ENCODE results near the gene KLHL1.
"Not testable (repeated sequence)": the region's sequence is repeated elsewhere in the genome, so short reads cannot be mapped to it uniquely, and the experiment has no call there.

KLHL1 gene

GRCh38 chr13:70108356-70109105 is at the start of gene KLHL1:
Gene KLHL1 (minus strand): TSS chr13:70108452. CDS start chr13:70107699, 753 bp downstream.
- Mint-ChIP-seq H3K4me1 (ENCODE audit: low read depth) (no peaks in the 10 kb centered on the region), H3K36me3 (ENCODE audit: low read depth) (no peaks in the 10 kb centered on the region), H3K4me3 (no peak within 1 kb of the TSS), H3K27ac (no peak within 1 kb of the TSS), H3K9me3 (peaks cover 3% of the 10 kb centered on the region), H3K27me3 (peaks cover 5% of the 10 kb centered on the region)

GRCh38 chr13:70142658-70143057 is 34.4 kb upstream of the KLHL1 start:
- H3K4me1 Mint-ChIP-seq (ENCODE audit: low read depth): not testable (repeated sequence)

GRCh38 chr13:70128098-70128497 is 19.8 kb upstream of the KLHL1 start:
- H3K9me3 Mint-ChIP-seq: peaks cover 17% of the 10 kb centered on the region
- H3K36me3 Mint-ChIP-seq (ENCODE audit: low read depth): no peaks in the 10 kb centered on the region
- H3K27me3 Mint-ChIP-seq: no peaks in the 10 kb centered on the region
- H3K27ac Mint-ChIP-seq: no peak overlapping the region
- H3K4me3 Mint-ChIP-seq: no peak overlapping the region
- no peaks in the 10 kb centered on the region for H3K4me1 Mint-ChIP-seq (ENCODE audit: low read depth)

More at GRCh38 chr13:70142658-70143057, 34.4 kb upstream of the KLHL1 start:
- H3K4me3 Mint-ChIP-seq; H3K9me3 Mint-ChIP-seq; H3K27me3 Mint-ChIP-seq; H3K36me3 Mint-ChIP-seq (ENCODE audit: low read depth); H3K27ac Mint-ChIP-seq: not testable (repeated sequence)

DNA sequence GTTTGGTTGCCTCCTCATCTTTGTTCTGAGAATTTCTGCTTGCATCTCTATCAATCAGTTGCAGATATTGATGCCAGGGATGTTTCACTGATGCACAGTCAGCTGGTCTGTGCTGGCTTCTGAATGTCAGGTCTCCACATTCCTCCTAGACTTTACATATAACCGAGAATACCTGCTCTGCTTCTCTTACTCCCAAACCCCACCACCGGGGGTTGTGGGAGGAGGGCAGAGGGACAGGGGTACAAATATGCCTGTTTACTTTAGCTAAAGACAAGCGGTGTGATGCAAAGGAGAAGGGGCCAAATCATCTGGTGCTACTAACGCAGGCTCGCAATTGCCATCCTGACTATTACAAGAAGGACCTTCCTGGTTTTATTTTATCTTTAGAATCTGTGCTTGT is 17.4 kb upstream of the KLHL1 start:
- no peaks in the 10 kb centered on the region for H3K4me1 Mint-ChIP-seq (ENCODE audit: low read depth)
- no peak overlapping the region for H3K4me3 Mint-ChIP-seq
- H3K27me3 Mint-ChIP-seq: no peaks in the 10 kb centered on the region
- peaks cover 9% of the 10 kb centered on the region for H3K9me3 Mint-ChIP-seq
- H3K27ac Mint-ChIP-seq: no peak overlapping the region
- no peaks in the 10 kb centered on the region for H3K36me3 Mint-ChIP-seq (ENCODE audit: low read depth)

DNA sequence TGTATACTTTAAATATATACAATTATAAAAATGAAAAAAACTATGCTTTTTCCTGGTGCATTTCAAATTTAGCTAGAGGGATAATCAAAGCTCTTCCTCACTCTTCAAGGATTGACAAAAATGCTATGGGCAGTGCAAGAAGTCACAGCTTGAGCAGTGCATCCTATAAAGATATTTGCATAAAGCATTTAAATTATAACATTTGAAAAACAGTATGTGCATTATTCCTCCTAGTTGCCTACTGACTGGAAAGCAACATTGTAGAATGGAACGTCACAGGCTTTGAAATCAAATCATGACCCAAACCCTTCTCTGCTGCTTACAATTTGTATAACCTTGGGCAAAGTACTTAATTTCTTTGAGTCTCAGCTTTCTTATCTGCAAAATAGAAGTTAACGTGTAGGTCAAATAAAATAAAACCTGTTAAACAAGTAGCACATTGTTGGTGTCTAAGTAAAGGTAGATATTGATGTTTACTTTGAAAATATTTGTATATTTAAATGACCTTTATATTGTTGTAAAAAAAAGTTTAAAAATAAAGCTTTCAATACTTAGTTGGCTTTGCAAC is 9.2 kb upstream of the KLHL1 start:
- H3K27me3 Mint-ChIP-seq: no peaks in the 10 kb centered on the region
- no peaks in the 10 kb centered on the region for H3K36me3 Mint-ChIP-seq (ENCODE audit: low read depth)
- no peaks in the 10 kb centered on the region for H3K4me1 Mint-ChIP-seq (ENCODE audit: low read depth)

GRCh38 chr13:70107498-70108281 is 562 bp downstream of the KLHL1 start, which contains the start of gene ATXN8OS:
Gene ATXN8OS (plus strand): TSS chr13:70107826.
- H3K27ac Mint-ChIP-seq: no peak within 1 kb of the TSS
- H3K4me1 Mint-ChIP-seq (ENCODE audit: low read depth): no peaks in the 10 kb centered on the region
- no peak within 1 kb of the TSS for H3K4me3 Mint-ChIP-seq
- H3K9me3 Mint-ChIP-seq: peaks cover 3% of the 10 kb centered on the region
- peaks cover 5% of the 10 kb centered on the region for H3K27me3 Mint-ChIP-seq
- no peaks in the 10 kb centered on the region for H3K36me3 Mint-ChIP-seq (ENCODE audit: low read depth)

More for the DNA sequence above, 9.2 kb upstream of the KLHL1 start:
- peaks cover 9% of the 10 kb centered on the region for H3K9me3 Mint-ChIP-seq
- no peak overlapping the region for H3K27ac Mint-ChIP-seq
- H3K4me3 Mint-ChIP-seq: no peak overlapping the region

DNA sequence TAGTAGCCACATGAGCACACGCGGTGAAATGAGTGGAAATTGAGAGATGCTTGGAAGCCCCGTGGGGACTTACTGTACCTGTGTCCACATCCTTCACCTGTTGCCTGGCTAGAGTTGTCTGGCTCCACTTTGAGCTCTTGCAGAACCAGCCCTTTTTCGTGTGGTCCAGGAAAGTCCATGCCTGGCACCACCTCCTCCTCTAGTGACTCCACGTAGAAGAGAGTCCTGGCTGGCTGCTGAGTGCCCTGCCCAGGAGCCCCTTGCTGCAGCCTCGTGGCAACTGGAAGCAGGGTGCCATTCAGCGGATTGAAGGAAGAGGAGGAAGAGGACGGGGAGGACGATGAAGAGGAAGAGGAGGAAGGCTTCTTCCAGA is 1.1 kb downstream of the KLHL1 start:
- H3K36me3 Mint-ChIP-seq (ENCODE audit: low read depth): no peaks in the 10 kb centered on the region
- no peak overlapping the region for H3K4me3 Mint-ChIP-seq
- peaks cover 5% of the 10 kb centered on the region for H3K27me3 Mint-ChIP-seq
- no peaks in the 10 kb centered on the region for H3K4me1 Mint-ChIP-seq (ENCODE audit: low read depth)
- no peak overlapping the region for H3K27ac Mint-ChIP-seq
- peaks cover 3% of the 10 kb centered on the region for H3K9me3 Mint-ChIP-seq

DNA sequence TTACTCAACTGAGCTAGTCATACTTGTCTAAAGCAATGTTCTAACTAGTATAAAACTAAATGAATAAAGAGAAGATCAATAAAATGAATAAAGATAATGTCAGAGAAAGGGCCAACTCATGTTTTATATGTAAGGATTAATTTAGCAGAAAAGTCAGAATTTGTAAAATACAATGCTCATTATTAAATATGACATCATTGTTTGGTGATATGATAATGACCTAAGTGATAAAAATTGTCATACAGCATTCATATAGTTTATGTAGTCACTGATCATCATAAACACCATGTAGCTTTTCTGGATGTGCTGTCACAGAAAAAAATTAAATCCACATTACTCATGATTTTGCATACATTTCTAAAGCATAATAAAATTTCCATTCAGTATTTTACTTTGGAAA is 3.8 kb downstream of the KLHL1 start:
- Mint-ChIP-seq H3K4me3 (no peak overlapping the region), H3K27ac (no peak overlapping the region), H3K4me1 (ENCODE audit: low read depth) (no peaks in the 10 kb centered on the region), H3K9me3 (no peaks in the 10 kb centered on the region), H3K36me3 (ENCODE audit: low read depth) (no peaks in the 10 kb centered on the region), H3K27me3 (peaks cover 5% of the 10 kb centered on the region)

DNA sequence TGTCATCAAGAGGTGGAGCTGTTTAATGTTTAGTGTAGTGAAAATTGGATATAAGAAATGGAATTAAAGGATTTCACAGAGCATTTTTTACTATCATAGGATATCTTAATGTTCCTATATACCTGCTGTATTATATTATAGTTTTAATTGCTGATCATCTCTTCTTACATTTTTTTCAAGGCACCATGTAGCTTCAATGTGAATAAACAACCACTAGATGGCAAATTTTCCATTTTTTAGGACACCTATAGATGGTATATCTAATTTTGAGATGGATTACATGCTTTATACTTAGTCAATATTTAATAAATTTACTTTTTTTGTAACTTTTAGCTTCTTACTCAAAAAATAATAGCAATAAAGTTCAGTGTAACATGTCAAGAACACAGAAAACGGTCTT is 9.6 kb downstream of the KLHL1 start:
- Mint-ChIP-seq H3K4me1 (ENCODE audit: low read depth) (no peaks in the 10 kb centered on the region), H3K27me3 (no peaks in the 10 kb centered on the region), H3K4me3 (no peak overlapping the region), H3K36me3 (ENCODE audit: low read depth) (no peaks in the 10 kb centered on the region), H3K9me3 (no peaks in the 10 kb centered on the region), H3K27ac (no peak overlapping the region)

GRCh38 chr13:70090036-70090723 is 18.1 kb downstream of the KLHL1 start:
- Mint-ChIP-seq H3K27me3 (no peaks in the 10 kb centered on the region), H3K36me3 (ENCODE audit: low read depth) (no peaks in the 10 kb centered on the region), H3K27ac (no peak overlapping the region), H3K4me3 (no peak overlapping the region), H3K4me1 (ENCODE audit: low read depth) (no peaks in the 10 kb centered on the region), H3K9me3 (peaks cover 15% of the 10 kb centered on the region)

DNA sequence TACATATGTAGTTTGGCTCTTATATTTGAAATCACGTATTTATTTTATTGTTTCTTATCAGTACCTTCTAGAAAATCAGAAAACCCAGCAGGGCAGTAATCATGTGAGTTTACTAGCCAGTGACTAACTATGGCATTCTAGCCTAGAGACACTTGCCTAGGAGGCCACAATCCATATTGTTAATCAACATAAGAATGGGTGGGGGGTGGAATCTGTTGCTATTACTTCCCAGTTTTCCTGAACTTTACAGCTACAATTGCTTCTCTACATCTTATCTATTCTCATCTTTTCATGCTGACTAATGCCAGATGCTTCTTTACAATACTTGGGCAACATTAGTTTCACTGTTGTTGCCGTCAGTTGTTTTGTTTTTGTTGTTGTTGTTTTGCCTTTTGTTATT is 19.3 kb downstream of the KLHL1 start:
- H3K9me3 Mint-ChIP-seq: peaks cover 19% of the 10 kb centered on the region
- H3K4me1 Mint-ChIP-seq (ENCODE audit: low read depth): no peaks in the 10 kb centered on the region
- H3K27ac Mint-ChIP-seq: no peak overlapping the region
- no peaks in the 10 kb centered on the region for H3K27me3 Mint-ChIP-seq
- H3K36me3 Mint-ChIP-seq (ENCODE audit: low read depth): no peaks in the 10 kb centered on the region
- no peak overlapping the region for H3K4me3 Mint-ChIP-seq

DNA sequence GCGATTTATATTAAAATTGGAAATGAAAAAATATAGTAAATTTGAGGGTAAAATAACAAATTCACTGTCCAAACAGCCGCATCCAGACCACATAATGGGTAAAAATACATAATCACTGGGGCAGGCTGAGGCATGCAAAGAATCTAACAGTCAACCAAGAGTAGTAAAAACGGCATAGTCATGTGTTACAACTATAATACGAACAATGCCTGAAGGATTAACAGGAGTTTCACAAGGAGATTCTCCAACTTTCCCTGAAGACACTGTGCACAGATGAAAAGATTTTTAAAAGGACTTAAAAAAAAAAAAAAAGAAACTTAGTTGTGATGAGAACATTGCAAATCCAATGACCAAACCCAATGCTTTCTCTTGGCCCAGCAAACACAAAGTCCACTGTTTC is 21.0 kb downstream of the KLHL1 start:
- Mint-ChIP-seq H3K4me3 (no peak overlapping the region), H3K27me3 (no peaks in the 10 kb centered on the region), H3K36me3 (ENCODE audit: low read depth) (no peaks in the 10 kb centered on the region), H3K4me1 (ENCODE audit: low read depth) (no peaks in the 10 kb centered on the region), H3K27ac (no peak overlapping the region), H3K9me3 (peaks cover 19% of the 10 kb centered on the region)

DNA sequence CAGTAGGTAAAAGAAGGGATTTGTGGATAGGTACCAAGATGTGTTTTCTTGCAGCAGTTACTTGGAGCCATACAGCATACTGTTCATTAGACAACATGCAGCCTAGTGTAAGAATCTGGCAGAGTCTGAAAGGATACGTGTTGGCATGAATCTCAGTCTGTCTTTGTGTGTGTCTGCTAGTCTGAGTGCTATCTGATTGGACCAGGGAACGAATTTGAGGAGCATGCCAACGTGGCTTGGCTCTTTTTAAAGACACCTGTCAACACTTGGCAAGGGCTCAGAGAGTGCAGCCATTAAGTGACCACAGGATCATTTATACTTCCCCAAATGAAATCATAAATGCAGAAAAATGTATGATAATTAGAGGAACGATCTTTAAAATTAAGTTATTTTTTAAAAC is 28.2 kb downstream of the KLHL1 start:
- H3K27ac Mint-ChIP-seq: no peak overlapping the region

GRCh38 chr13:70054572-70054971 is 53.7 kb downstream of the KLHL1 start:
- Mint-ChIP-seq H3K4me1 (ENCODE audit: low read depth) (no peaks in the 10 kb centered on the region), H3K27ac (no peak overlapping the region), H3K9me3 (peaks cover 28% of the 10 kb centered on the region), H3K27me3 (no peaks in the 10 kb centered on the region), H3K4me3 (no peak overlapping the region), H3K36me3 (ENCODE audit: low read depth) (no peaks in the 10 kb centered on the region)

More for the DNA sequence above, 28.2 kb downstream of the KLHL1 start:
- H3K4me1 Mint-ChIP-seq (ENCODE audit: low read depth): no peaks in the 10 kb centered on the region
- H3K4me3 Mint-ChIP-seq: no peak overlapping the region
- H3K27me3 Mint-ChIP-seq: no peaks in the 10 kb centered on the region
- H3K36me3 Mint-ChIP-seq (ENCODE audit: low read depth): no peaks in the 10 kb centered on the region
- H3K9me3 Mint-ChIP-seq: peaks cover 15% of the 10 kb centered on the region

- H3K36me3 Mint-ChIP-seq (ENCODE audit: low read depth): no peaks in the 10 kb centered on the region
- peaks cover 22% of the 10 kb centered on the region for H3K9me3 Mint-ChIP-seq
- no peak overlapping the region for H3K27ac Mint-ChIP-seq
- H3K4me1 Mint-ChIP-seq (ENCODE audit: low read depth): no peaks in the 10 kb centered on the region
- no peaks in the 10 kb centered on the region for H3K27me3 Mint-ChIP-seq
- H3K4me3 Mint-ChIP-seq: no peak overlapping the region
Observed at GRCh38 chr13:70051531-70051930, 56.7 kb downstream of the KLHL1 start.

Data from stimulated activated naive CD8-positive, alpha-beta T cell treated with anti-CD3 and anti-CD28 coated beads, Interleukin-15, Interleukin-2, amounts not matched to agents 100 ng/mL and 50 ng/mL, for 24 hours (primary cell).